Neural cell (in vitro differentiated cells): ENCODE measurements around the gene GSTT2.

Experiments used
- EP300 ChIP-seq: fragments of 450-650 bp; conservative IDR thresholded peaks from 2 replicates; pipeline ENCODE4 v1.6.1; 2014; ENCODE audit warnings: antibody characterized with exemption, mild to moderate bottlenecking, moderate library complexity; ENCODE audit not compliant: poor library complexity, severe bottlenecking
- TF ChIP-seq, protein P1 (sequence below): fragments of 450-650 bp; IDR thresholded peaks from 2 replicates; pipeline ENCODE4 v1.5.1; 2014; ENCODE audit warnings: antibody characterized with exemption, mild to moderate bottlenecking, moderate library complexity; ENCODE audit not compliant: poor library complexity, severe bottlenecking

- TF ChIP-seq, protein P1, sequence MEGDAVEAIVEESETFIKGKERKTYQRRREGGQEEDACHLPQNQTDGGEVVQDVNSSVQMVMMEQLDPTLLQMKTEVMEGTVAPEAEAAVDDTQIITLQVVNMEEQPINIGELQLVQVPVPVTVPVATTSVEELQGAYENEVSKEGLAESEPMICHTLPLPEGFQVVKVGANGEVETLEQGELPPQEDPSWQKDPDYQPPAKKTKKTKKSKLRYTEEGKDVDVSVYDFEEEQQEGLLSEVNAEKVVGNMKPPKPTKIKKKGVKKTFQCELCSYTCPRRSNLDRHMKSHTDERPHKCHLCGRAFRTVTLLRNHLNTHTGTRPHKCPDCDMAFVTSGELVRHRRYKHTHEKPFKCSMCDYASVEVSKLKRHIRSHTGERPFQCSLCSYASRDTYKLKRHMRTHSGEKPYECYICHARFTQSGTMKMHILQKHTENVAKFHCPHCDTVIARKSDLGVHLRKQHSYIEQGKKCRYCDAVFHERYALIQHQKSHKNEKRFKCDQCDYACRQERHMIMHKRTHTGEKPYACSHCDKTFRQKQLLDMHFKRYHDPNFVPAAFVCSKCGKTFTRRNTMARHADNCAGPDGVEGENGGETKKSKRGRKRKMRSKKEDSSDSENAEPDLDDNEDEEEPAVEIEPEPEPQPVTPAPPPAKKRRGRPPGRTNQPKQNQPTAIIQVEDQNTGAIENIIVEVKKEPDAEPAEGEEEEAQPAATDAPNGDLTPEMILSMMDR: no peak
- no peak for TF ChIP-seq EP300
Observed at GRCh38 chr22:23939017-23939357, 40.9 kb upstream of the GSTT2 start.
